H1 (cell line): ENCODE data around the gene HHIP. TPM values are rescaled to one million over a fixed set of nuclear protein-coding genes. Genes with fewer than 3 reads are reported as not detected.

Experiments
- CTCF ChIA-PET: fragments of 300-600 bp; sonication (Branson Sonifier 250); formaldehyde crosslinking; loops from one replicate; lab custom pipeline; 2021; ENCODE audit not compliant: partially characterized antibody; lab: Charles Lee
- POLR2A ChIA-PET: fragments of 300-600 bp; sonication (Branson Sonifier 250); formaldehyde crosslinking; loops from one replicate; lab custom pipeline; 2021; ENCODE audit warnings: inconsistent platforms; ENCODE audit not compliant: partially characterized antibody; lab: Charles Lee
- DNase-seq, 2 experiments: peaks; one replicate each; pipeline versions ENCODE4 v3.0.0 to v3.0.0-alpha.2; 2010 to 2022; ENCODE audit warnings: low spot score in 2 of 2, low read depth in 1 of 2, mixed read lengths in 1 of 2
- FAIRE-seq: peaks from 2 replicates; lab custom pipeline; 2011; peaks lifted over from hg19 to GRCh38; lab: Jason Lieb, UNC
- H2AFZ ChIP-seq: 2 replicates; pipeline ENCODE4 v1.8.1; 2012; ENCODE audit warnings: low read length, inconsistent platforms
- H2AK5ac ChIP-seq: 2 replicates; pipeline ENCODE4 v1.6.1; 2013; ENCODE audit warnings: low read depth, low read length
- H2BK120ac ChIP-seq: replicated peaks from 2 replicates; pipeline ENCODE3; 2013; ENCODE audit warnings: low read depth, low read length, inconsistent platforms
- H2BK12ac ChIP-seq: 2 replicates; pipeline ENCODE4 v1.6.1; 2013; ENCODE audit warnings: low read depth, low read length
- H2BK15ac ChIP-seq: 2 replicates; pipeline ENCODE4 v1.6.1; 2013; ENCODE audit warnings: low read length
- H2BK20ac ChIP-seq: 2 replicates; pipeline ENCODE4 v1.6.1; 2013; ENCODE audit warnings: low read length
- H2BK5ac ChIP-seq: 2 replicates; pipeline ENCODE4 v1.6.1; 2013; ENCODE audit warnings: low read depth, low read length
- H3K14ac ChIP-seq: 2 replicates; pipeline ENCODE4 v1.6.1; 2013; ENCODE audit warnings: inconsistent platforms; ENCODE audit not compliant: insufficient read length
- H3K18ac ChIP-seq: 2 replicates; pipeline ENCODE4 v1.6.1; 2013; ENCODE audit warnings: low read length; ENCODE audit errors: extremely low read depth
- H3K23ac ChIP-seq: 2 replicates; pipeline ENCODE4 v1.6.1; 2013; ENCODE audit warnings: inconsistent platforms; ENCODE audit not compliant: insufficient read length
- H3K23me2 ChIP-seq: 2 replicates; pipeline ENCODE4 v1.6.1; 2013; ENCODE audit warnings: low read depth, low read length
- H3K27ac ChIP-seq: 2 replicates; pipeline ENCODE4 v1.6.1; 2011; ENCODE audit warnings: low read depth, low read length, inconsistent platforms
- H3K27me3 ChIP-seq, 4 experiments: replicated peaks in 1 of 4; 1 replicate in 1 of 4; 2 replicates in 3 of 4; pipeline versions ENCODE4 v1.6.1 to v1.8.1; 2011 to 2013; ENCODE audit warnings: low read length in 3 of 4, mild to moderate bottlenecking in 3 of 4, inconsistent platforms in 2 of 4, mixed read lengths in 2 of 4, moderate library complexity in 1 of 4; ENCODE audit not compliant: control insufficient read depth in 3 of 4, insufficient read depth in 3 of 4; ENCODE audit errors: extremely low read depth in 1 of 4
- H3K36me3 ChIP-seq, 4 experiments: 2 replicates each; pipeline versions ENCODE4 v1.6.1 to v1.8.1; 2011 to 2013; ENCODE audit warnings: mild to moderate bottlenecking in 4 of 4, low read length in 3 of 4, moderate library complexity in 2 of 4, control low read depth in 1 of 4, inconsistent platforms in 1 of 4; ENCODE audit not compliant: insufficient read depth in 4 of 4, control insufficient read depth in 2 of 4
- H3K4ac ChIP-seq: replicated peaks from 2 replicates; pipeline ENCODE3; 2013; ENCODE audit warnings: low read length, low read depth, mixed read lengths, inconsistent platforms; ENCODE audit not compliant: insufficient read length
- H3K4me1 ChIP-seq, 4 experiments: replicated peaks in 1 of 4; 1 replicate in 1 of 4; 2 replicates in 3 of 4; pipeline versions ENCODE4 v1.6.1 to v1.8.1; 2011 to 2013; ENCODE audit warnings: low read length in 3 of 4, inconsistent platforms in 2 of 4, mixed read lengths in 1 of 4; ENCODE audit not compliant: insufficient read depth in 4 of 4, control insufficient read depth in 3 of 4
- H3K4me2 ChIP-seq, 2 experiments: 2 replicates each; pipeline versions ENCODE4 v1.6.1 to v1.8.1; 2011 to 2013; ENCODE audit warnings: low read depth in 2 of 2, low read length in 2 of 2, control low read depth in 1 of 2, inconsistent platforms in 1 of 2, mild to moderate bottlenecking in 1 of 2; ENCODE audit not compliant: insufficient read depth in 1 of 2
- H3K4me3 ChIP-seq, 4 experiments: fragments of 200-600, 300-600 bp in 1 of 4; sonication (generic), shearing (Covaris generic), sonication (Bioruptor Twin) in 1 of 4; 2 replicates each; pipeline versions ENCODE4 v1.5.1 to v1.8.1; 2011 to 2016; ENCODE audit warnings: low read length in 4 of 4, low read depth in 3 of 4, control low read depth in 2 of 4, inconsistent platforms in 2 of 4, mild to moderate bottlenecking in 2 of 4, mixed read lengths in 1 of 4, moderate library complexity in 1 of 4; ENCODE audit not compliant: insufficient read depth in 2 of 4; ENCODE audit errors: extremely low read depth in 1 of 4
- H3K56ac ChIP-seq: replicated peaks from 2 replicates; pipeline ENCODE3; 2013; ENCODE audit warnings: low read depth, mild to moderate bottlenecking, mixed read lengths, low read length, inconsistent platforms; ENCODE audit not compliant: insufficient read length
- H3K79me1 ChIP-seq: 2 replicates; pipeline ENCODE4 v1.6.1; 2013; ENCODE audit warnings: low read depth, low read length, control low read depth
- H3K79me2 ChIP-seq, 2 experiments: 2 replicates each; pipeline versions ENCODE4 v1.6.1 to v1.8.1; 2012 to 2013; ENCODE audit warnings: low read length in 2 of 2, mild to moderate bottlenecking in 2 of 2, inconsistent platforms in 1 of 2; ENCODE audit not compliant: insufficient read depth in 2 of 2, control insufficient read depth in 1 of 2
- H3K9ac ChIP-seq, 4 experiments: replicated peaks in 1 of 4; 1 replicate in 1 of 4; 2 replicates in 3 of 4; pipeline versions ENCODE4 v1.6.1 to v1.8.1; 2011 to 2013; ENCODE audit warnings: low read depth in 3 of 4, low read length in 3 of 4, control low read depth in 2 of 4, mild to moderate bottlenecking in 2 of 4, moderate library complexity in 2 of 4, inconsistent platforms in 1 of 4; ENCODE audit errors: extremely low read depth in 1 of 4
- H3K9me3 ChIP-seq, 2 experiments: 2 replicates each; pipeline versions ENCODE4 v1.6.1 to v1.8.1; 2012 to 2013; ENCODE audit warnings: mild to moderate bottlenecking in 2 of 2, moderate library complexity in 2 of 2, control low read depth in 1 of 2, inconsistent platforms in 1 of 2, low read depth in 1 of 2, low read length in 1 of 2, mixed read lengths in 1 of 2; ENCODE audit not compliant: insufficient read depth in 2 of 2
- H4K20me1 ChIP-seq, 2 experiments: replicated peaks in 1 of 2; 2 replicates each; pipeline versions ENCODE3 to v1.8.1; 2011 to 2013; ENCODE audit warnings: inconsistent platforms in 2 of 2, low read length in 2 of 2, mild to moderate bottlenecking in 1 of 2; ENCODE audit not compliant: insufficient read depth in 2 of 2, control insufficient read depth in 1 of 2
- H4K5ac ChIP-seq: 2 replicates; pipeline ENCODE4 v1.6.1; 2013; ENCODE audit warnings: low read length, low read depth, mixed read lengths, inconsistent platforms; ENCODE audit not compliant: insufficient read length
- H4K8ac ChIP-seq: 2 replicates; pipeline ENCODE4 v1.8.0; 2013; ENCODE audit warnings: mild to moderate bottlenecking, moderate library complexity, low read length, inconsistent platforms; ENCODE audit not compliant: insufficient read depth; ENCODE audit errors: extremely low read depth
- H4K91ac ChIP-seq: replicated peaks from 2 replicates; pipeline ENCODE3; 2013; ENCODE audit warnings: low read length, mixed read lengths, inconsistent platforms; ENCODE audit not compliant: insufficient read length
- ASH2L ChIP-seq: fragments of 200-600, 300-600 bp; sonication (generic); IDR thresholded peaks from one replicate; pipeline ENCODE4 v1.7.1; 2017; ENCODE audit warnings: low read length
- BCL11A ChIP-seq, 2 experiments: IDR thresholded peaks; one replicate each; pipeline ENCODE4 v1.6.1; 2011; ENCODE audit warnings: low read depth in 2 of 2, low read length in 2 of 2, mild to moderate bottlenecking in 2 of 2
- BRCA1 ChIP-seq: IDR thresholded peaks from 2 replicates; pipeline ENCODE4 v1.6.1; 2012; ENCODE audit warnings: low read depth, low read length, improper control_type of control experiment
- CTCF ChIP-seq, 3 experiments: IDR thresholded peaks; 1 replicate in 2 of 3; 2 replicates in 1 of 3; pipeline versions ENCODE4 v1.5.1 to v1.6.1; 2011; ENCODE audit warnings: low read length in 3 of 3, mild to moderate bottlenecking in 3 of 3, inconsistent platforms in 2 of 3, low read depth in 1 of 3, moderate library complexity in 1 of 3; ENCODE audit not compliant: insufficient read depth in 1 of 3; ENCODE audit errors: control extremely low read depth in 1 of 3
- HDAC2 ChIP-seq, 2 experiments: fragments of 300-600 bp in 1 of 2; sonication (generic) in 1 of 2; IDR thresholded peaks; 2 replicates each; pipeline ENCODE4 v1.6.1; 2011 to 2012; ENCODE audit warnings: low read depth in 2 of 2, low read length in 2 of 2, mild to moderate bottlenecking in 2 of 2, moderate library complexity in 2 of 2, borderline replicate concordance in 1 of 2, inconsistent platforms in 1 of 2
- JUN ChIP-seq: IDR thresholded peaks from 2 replicates; pipeline ENCODE4 v1.6.1; 2011; ENCODE audit warnings: low read depth, mild to moderate bottlenecking, improper control_type of control experiment, low read length
- NANOG ChIP-seq: IDR thresholded peaks from 2 replicates; pipeline ENCODE4 v1.6.1; 2011; ENCODE audit warnings: low read length, low read depth, mild to moderate bottlenecking, inconsistent platforms; ENCODE audit not compliant: insufficient read depth, poor library complexity, severe bottlenecking
- POLR2AphosphoS5 ChIP-seq: IDR thresholded peaks from 2 replicates; pipeline ENCODE4 v1.6.1; 2011; ENCODE audit warnings: low read depth, low read length
- RFX5 ChIP-seq: IDR thresholded peaks from 2 replicates; pipeline ENCODE4 v1.6.1; 2011; ENCODE audit warnings: low read depth, low read length, improper control_type of control experiment, borderline replicate concordance
- SP1 ChIP-seq: IDR thresholded peaks from 2 replicates; pipeline ENCODE4 v1.6.1; 2011; ENCODE audit warnings: low read depth, low read length
- TCF12 ChIP-seq: IDR thresholded peaks from 2 replicates; pipeline ENCODE4 v1.6.1; 2011; ENCODE audit warnings: low read depth, mild to moderate bottlenecking, low read length
- WGBS, 2 experiments: shearing (Covaris generic) in 1 of 2; methylation state at CpG; one replicate each; pipeline versions ENCODE4 v1.1.6 to v1.1.7; 2013 to 2015; ENCODE audit warnings: low lambda C conversion rate in 2 of 2, mixed read lengths in 2 of 2, inconsistent platforms in 1 of 2, low coverage in 1 of 2, missing lambda C conversion rate in 1 of 2; ENCODE audit not compliant: insufficient replicate concordance in 2 of 2, insufficient coverage in 1 of 2, insufficient read length in 1 of 2; ENCODE audit errors: extremely low coverage in 1 of 2, missing lambda C conversion rate in 1 of 2; 5-methylcytosine and 5-hydroxymethylcytosine counted together
- polyA plus RNA-seq, 7 experiments: library from polyadenylated mRNA; depleted of rRNA in 3 of 7; stranded (reverse) in 5 of 7; unstranded in 2 of 7; fragments of >200 nt in 5 of 7; fragments of 200-250 nt in 2 of 7; gene quantifications; 1 replicate in 5 of 7; 2 replicates in 1 of 7; 4 replicates in 1 of 7; pipeline versions ENCODE4 v1.2.1 to v1.2.3, GENCODE V29; 2011 to 2013; ENCODE audit warnings: missing spikeins in 2 of 7, mixed read lengths in 2 of 7
- total RNA-seq: library from RNA; stranded (reverse); fragmentation: NEBNext Ultra II Directional; extraction: Animal tissue kit (Norgen Biotek cat#: 25700); gene quantifications from 2 replicates; pipeline ENCODE4 v1.2.1, GENCODE V29; 2021

Gene HHIP
- total and polyA plus RNA-seq, 2 of the 8 experiments (the other 6 are each of a cell fraction or from before 2014, with no cell fraction given): 0.05 to 1.3 TPM

DNA sequence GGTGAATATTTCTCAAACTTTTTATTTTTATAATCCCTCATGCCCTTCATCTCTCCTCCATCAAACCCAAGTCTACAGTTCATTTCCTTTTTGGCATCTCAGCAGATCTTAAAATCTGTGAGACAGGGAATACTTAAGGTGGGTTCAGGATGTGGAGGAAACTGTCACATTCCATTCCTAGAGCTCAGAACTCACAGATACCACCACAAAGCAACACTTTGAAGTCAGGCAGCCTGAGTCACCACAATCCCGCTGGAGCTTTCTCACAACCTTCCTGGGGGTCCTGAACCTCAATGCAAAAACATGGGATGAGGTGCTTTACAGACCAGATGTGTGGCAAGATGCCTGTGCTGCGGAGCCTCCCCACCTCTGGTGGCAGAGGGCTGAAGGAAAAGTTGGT lies 63.2 kb downstream of the HHIP start:
- DNase-seq (no peak), FAIRE-seq (no peak)
- WGBS, 2 experiments: 84% methylated on average over 2 of the region's 2 CpGs; no CpG with 5 or more reads in 1 of the 2 experiments
- Histone ChIP-seq H2BK120ac (no peak overlapping the region), H2BK5ac (no peak overlapping the region), H2BK15ac (no peak overlapping the region), H3K27me3 (no peaks in the 10 kb centered on the region), H3K14ac (no peak overlapping the region), H3K79me1 (no peaks in the 10 kb centered on the region), H3K56ac (no peak overlapping the region), H3K4me1 (peaks cover 0 to 4% (median 0%) of the 10 kb centered on the region in 4 experiments; a peak in 1 of 7 replicates), H3K4ac (no peak overlapping the region), H4K20me1 (no peaks in the 10 kb centered on the region), H3K18ac (no peak overlapping the region), H3K27ac (no peak overlapping the region), H3K23ac (no peak overlapping the region), H3K9ac (no peak overlapping the region), H2BK12ac (no peak overlapping the region), H2AFZ (no peak overlapping the region), H3K4me2 (no peak overlapping the region), H2BK20ac (no peak overlapping the region), H4K91ac (no peak overlapping the region), H3K4me3 (no peak overlapping the region), H4K8ac (no peak overlapping the region), H3K23me2 (no peaks in the 10 kb centered on the region), H3K36me3 (no peaks in the 10 kb centered on the region), H3K79me2 (no peaks in the 10 kb centered on the region), H2AK5ac (no peak overlapping the region), H4K5ac (no peak overlapping the region), H3K9me3 (no peaks in the 10 kb centered on the region)
- ChIA-PET CTCF (no interaction called here), POLR2A (interaction anchor here (0.8 kb wide), 1 partner anchor 59 kb away, joined by 3 read pairs; no protein-coding TSS in a partner anchor)
- TF ChIP-seq ASH2L: no peak
- no peak for TF ChIP-seq HDAC2 (IDR thresholded peaks at IDR 0.05; ENCODE audit: borderline replicate concordance in 1 of 2, low read depth in 2 of 2, low read length in 2 of 2)
- TF ChIP-seq TCF12: no peak
- TF ChIP-seq JUN: no peak
- no peak for TF ChIP-seq SP1
- no peak for TF ChIP-seq POLR2AphosphoS5
- TF ChIP-seq CTCF (IDR thresholded peaks at IDR 0.05; ENCODE audit: control extremely low read depth in 1 of 3, insufficient read depth in 1 of 3, low read depth in 1 of 3, low read length in 3 of 3): no peak
- no peak for TF ChIP-seq NANOG
- no peak for TF ChIP-seq BCL11A (IDR thresholded peaks at IDR 0.05; ENCODE audit: low read depth in 2 of 2, low read length in 2 of 2)
- TF ChIP-seq BRCA1: no peak
- TF ChIP-seq RFX5: no peak
